DND-41 (cell line): ENCODE data around the gene SAP25.

ENCODE experiments used
- ATAC-seq: fragments of 200-7000 bp; cut with Tn5 transposase; 3 replicates; pipeline ENCODE4 v1.9.1; 2021; ENCODE audit warnings: low read depth; ENCODE audit not compliant: insufficient read depth
- DNase-seq: peaks from one replicate; pipeline ENCODE4 v3.0.0-alpha.2; 2020
- H2AFZ ChIP-seq: 2 replicates; pipeline ENCODE4 v1.6.0; 2012; ENCODE audit warnings: low read depth, low read length
- H3K27ac ChIP-seq: 2 replicates; pipeline ENCODE4 v1.5.1; 2012; ENCODE audit warnings: low read length, inconsistent platforms
- H3K27me3 ChIP-seq: fragments of 200-600 bp; sonication (generic); 2 replicates; pipeline ENCODE4 v1.6.0; 2012; ENCODE audit warnings: low read length, mild to moderate bottlenecking, inconsistent platforms; ENCODE audit not compliant: insufficient read depth, poor library complexity
- H3K36me3 ChIP-seq: 2 replicates; pipeline ENCODE4 v1.5.1; 2012; ENCODE audit warnings: low read length, inconsistent platforms; ENCODE audit not compliant: insufficient read depth
- H3K4me1 ChIP-seq: 2 replicates; pipeline ENCODE4 v1.5.1; 2012; ENCODE audit warnings: mild to moderate bottlenecking, low read length; ENCODE audit not compliant: insufficient read depth
- H3K4me2 ChIP-seq: 2 replicates; pipeline ENCODE4 v1.6.0; 2012; ENCODE audit warnings: mild to moderate bottlenecking, moderate library complexity, low read length, inconsistent platforms; ENCODE audit not compliant: insufficient read depth
- H3K4me3 ChIP-seq, 2 experiments: fragments of 200-600 bp in 1 of 2; shearing (Covaris generic) in 1 of 2; 2 replicates each; pipeline ENCODE4 v1.5.1; 2012 to 2016; ENCODE audit warnings: inconsistent platforms in 2 of 2, low read length in 2 of 2, mild to moderate bottlenecking in 2 of 2, low read depth in 1 of 2, moderate library complexity in 1 of 2
- H3K79me2 ChIP-seq: 2 replicates; pipeline ENCODE4 v1.6.0; 2012; ENCODE audit warnings: low read length, inconsistent platforms; ENCODE audit not compliant: insufficient read depth
- H3K9ac ChIP-seq: 2 replicates; pipeline ENCODE4 v1.6.0; 2012; ENCODE audit warnings: low read depth, mild to moderate bottlenecking, inconsistent platforms, low read length, moderate library complexity
- H3K9me3 ChIP-seq: 2 replicates; pipeline ENCODE4 v1.5.1; 2012; ENCODE audit warnings: low read length, moderate library complexity, mild to moderate bottlenecking, inconsistent platforms; ENCODE audit not compliant: insufficient read depth, severe bottlenecking
- H4K20me1 ChIP-seq: 2 replicates; pipeline ENCODE4 v1.6.0; 2012; ENCODE audit warnings: low read length; ENCODE audit not compliant: insufficient read depth
- CTCF ChIP-seq: IDR thresholded peaks from 2 replicates; pipeline ENCODE4 v1.5.1; 2012; ENCODE audit warnings: borderline replicate concordance, low read length, moderate library complexity, mild to moderate bottlenecking; ENCODE audit not compliant: poor library complexity, severe bottlenecking; ENCODE audit errors: extremely low read depth
- EZH2 ChIP-seq: IDR thresholded peaks from 3 replicates; pipeline ENCODE4 v1.6.1; 2012; ENCODE audit warnings: borderline replicate concordance, low read depth, mild to moderate bottlenecking, moderate library complexity, low read length, inconsistent platforms; ENCODE audit not compliant: severe bottlenecking

Gene SAP25

GRCh38 chr7:100575206-100575631 is 1.5 kb upstream of the SAP25 start:
- Histone ChIP-seq H3K9ac (no peak overlapping the region), H2AFZ (no peak overlapping the region), H3K79me2 (no peaks in the 10 kb centered on the region), H3K4me3 (no peak overlapping the region), H3K36me3 (peaks cover 70% of the 10 kb centered on the region), H3K27me3 (peaks cover 1% of the 10 kb centered on the region), H3K27ac (no peak overlapping the region), H4K20me1 (peaks cover 37% of the 10 kb centered on the region), H3K4me1 (peaks cover 12% of the 10 kb centered on the region), H3K9me3 (no peaks in the 10 kb centered on the region), H3K4me2 (no peak overlapping the region)
- TF ChIP-seq CTCF = no peak
- no peak for TF ChIP-seq EZH2
- no peak for DNase-seq
- no peak for ATAC-seq

- Histone ChIP-seq H4K20me1 (peaks cover 33% of the 10 kb centered on the region; the same call in 1 of the 2 replicates), H3K4me1 (peaks cover 18% of the 10 kb centered on the region)
- TF ChIP-seq EZH2 (no peak), CTCF (no peak)
Measured at GRCh38 chr7:100574362-100575205, 884 bp upstream of the SAP25 start.

GRCh38 chr7:100572949-100573675 is 588 bp downstream of the SAP25 start:
- no peak overlapping the region for H2AFZ ChIP-seq
- H4K20me1 ChIP-seq = peaks cover 26% of the 10 kb centered on the region; the same call in 1 of the 2 replicates
- H3K9ac ChIP-seq = no peak overlapping the region
- ATAC-seq (no peak), DNase-seq (no peak)
- H3K27ac ChIP-seq = no peak overlapping the region
- peaks cover 51% of the 10 kb centered on the region for H3K36me3 ChIP-seq
- H3K27me3 ChIP-seq = peaks cover 9% of the 10 kb centered on the region
- H3K79me2 ChIP-seq = no peaks in the 10 kb centered on the region
- TF ChIP-seq EZH2 (no peak), CTCF (no peak)
- peaks cover 24% of the 10 kb centered on the region for H3K4me1 ChIP-seq
- H3K4me2 ChIP-seq = no peak overlapping the region
- no peak overlapping the region for H3K4me3 ChIP-seq
- no peaks in the 10 kb centered on the region for H3K9me3 ChIP-seq

More at GRCh38 chr7:100574362-100575205, 884 bp upstream of the SAP25 start:
- Histone ChIP-seq H3K79me2 (no peaks in the 10 kb centered on the region), H3K4me3 (no peak overlapping the region), H3K9ac (no peak overlapping the region), H3K36me3 (peaks cover 63% of the 10 kb centered on the region), H3K27ac (no peak overlapping the region), H3K27me3 (peaks cover 7% of the 10 kb centered on the region), H3K9me3 (no peaks in the 10 kb centered on the region), H3K4me2 (no peak overlapping the region), H2AFZ (no peak overlapping the region)
- DNase-seq (no peak), ATAC-seq (no peak)
